RWPE1 (cell line): Measurements from ENCODE around the gene GASK1A.
A peak's percentile ranks its signal among the peaks of the same experiment; 100 is the strongest.

Source experiments
- CTCF ChIA-PET: fragments of 350-600 bp; sonication (Branson Sonifier 250); formaldehyde crosslinking; extraction: SDS; loops from one replicate; lab custom pipeline; 2021; lab: Yijun Ruan, JAX
- POLR2A ChIA-PET: fragments of 400-600 bp; formaldehyde crosslinking; extraction: SDS; loops from one replicate; lab custom pipeline; 2020; ENCODE audit warnings: antibody characterized with exemption; ENCODE audit not compliant: low non-redundant PET; lab: Yijun Ruan, JAX
- DNase-seq: peaks from one replicate; pipeline ENCODE4 v3.0.0; 2012; ENCODE audit warnings: low spot score
- H3K27ac ChIP-seq: fragments of 450-650 bp; 2 replicates; pipeline ENCODE4 v1.5.1; 2017
- TF ChIP-seq, protein P1 (sequence below): fragments of 450-650 bp; conservative IDR thresholded peaks from 2 replicates; pipeline ENCODE4 v1.5.1; 2017; ENCODE audit warnings: low read depth, mild to moderate bottlenecking

GASK1A gene

GRCh38 chr3:43013256-43013655 lies 34.1 kb downstream of the GASK1A start:
- TF ChIP-seq, protein P1, sequence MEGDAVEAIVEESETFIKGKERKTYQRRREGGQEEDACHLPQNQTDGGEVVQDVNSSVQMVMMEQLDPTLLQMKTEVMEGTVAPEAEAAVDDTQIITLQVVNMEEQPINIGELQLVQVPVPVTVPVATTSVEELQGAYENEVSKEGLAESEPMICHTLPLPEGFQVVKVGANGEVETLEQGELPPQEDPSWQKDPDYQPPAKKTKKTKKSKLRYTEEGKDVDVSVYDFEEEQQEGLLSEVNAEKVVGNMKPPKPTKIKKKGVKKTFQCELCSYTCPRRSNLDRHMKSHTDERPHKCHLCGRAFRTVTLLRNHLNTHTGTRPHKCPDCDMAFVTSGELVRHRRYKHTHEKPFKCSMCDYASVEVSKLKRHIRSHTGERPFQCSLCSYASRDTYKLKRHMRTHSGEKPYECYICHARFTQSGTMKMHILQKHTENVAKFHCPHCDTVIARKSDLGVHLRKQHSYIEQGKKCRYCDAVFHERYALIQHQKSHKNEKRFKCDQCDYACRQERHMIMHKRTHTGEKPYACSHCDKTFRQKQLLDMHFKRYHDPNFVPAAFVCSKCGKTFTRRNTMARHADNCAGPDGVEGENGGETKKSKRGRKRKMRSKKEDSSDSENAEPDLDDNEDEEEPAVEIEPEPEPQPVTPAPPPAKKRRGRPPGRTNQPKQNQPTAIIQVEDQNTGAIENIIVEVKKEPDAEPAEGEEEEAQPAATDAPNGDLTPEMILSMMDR: no peak
- CTCF ChIA-PET: no interaction called here
- DNase-seq: no peak
- H3K27ac ChIP-seq: peak overlapping the region; percentile 9; the same call in 1 of the 2 replicates
- POLR2A ChIA-PET: no interaction called here

GRCh38 chr3:43013743-43014155 lies 34.6 kb downstream of the GASK1A start:
- CTCF ChIA-PET: no interaction called here
- no peak for DNase-seq
- TF ChIP-seq, protein P1: no peak
- H3K27ac ChIP-seq: peak overlapping the region; percentile 9; the same call in 1 of the 2 replicates
- POLR2A ChIA-PET: no interaction called here

DNA sequence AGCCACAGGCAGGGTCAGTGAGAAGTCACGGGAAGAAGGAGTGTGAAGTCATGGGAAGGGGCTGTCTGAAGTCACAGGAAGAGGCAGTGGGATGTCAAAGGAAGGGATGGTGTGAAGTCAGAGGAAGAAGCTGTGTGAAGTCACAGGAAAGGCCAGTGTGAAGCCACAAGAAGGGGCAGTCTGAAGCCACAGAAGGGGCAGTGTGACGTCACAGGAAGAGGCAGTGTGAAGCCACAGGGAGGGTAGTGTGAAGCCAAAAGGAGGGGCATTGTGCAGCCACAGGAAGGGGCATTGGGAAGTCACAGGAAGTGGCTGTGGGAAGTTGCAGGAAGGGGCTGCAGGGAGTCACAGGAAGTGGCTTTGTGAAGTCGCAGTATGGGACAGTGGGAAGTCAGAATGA lies 35.1 kb downstream of the GASK1A start:
- TF ChIP-seq, protein P1: no peak
- POLR2A ChIA-PET: no interaction called here
- H3K27ac ChIP-seq: peak overlapping the region; percentile 9; the same call in 1 of the 2 replicates
- CTCF ChIA-PET: no interaction called here
- DNase-seq: no peak

GRCh38 chr3:43014956-43015355 lies 35.8 kb downstream of the GASK1A start:
- H3K27ac ChIP-seq: no peak overlapping the region
- no peak for DNase-seq
- TF ChIP-seq, protein P1: no peak
- POLR2A ChIA-PET: no interaction called here
- CTCF ChIA-PET: no interaction called here

GRCh38 chr3:43015572-43015971 lies 36.5 kb downstream of the GASK1A start:
- DNase-seq: no peak
- peak overlapping the region; percentile 9; the same call in 1 of the 2 replicates for H3K27ac ChIP-seq
- POLR2A ChIA-PET: no interaction called here

GRCh38 chr3:43015991-43016865 lies 37.1 kb downstream of the GASK1A start:
- H3K27ac ChIP-seq: peak overlapping the region; percentile 9; the same call in 1 of the 2 replicates
- TF ChIP-seq, protein P1: no peak
- no peak for DNase-seq
- ChIA-PET CTCF (no interaction called here), POLR2A (no interaction called here)

More at GRCh38 chr3:43015572-43015971, 36.5 kb downstream of the GASK1A start:
- CTCF ChIA-PET: no interaction called here
- TF ChIP-seq, protein P1: no peak
